Activated CD4-positive, alpha-beta T cell treated with anti-CD3 and anti-CD28 coated beads, Interleukin-2, amount 50 U/mL, for 24 hours (primary cell): ENCODE results near the gene SPTB.

Source experiments
- DNase-seq, 2 donors: peaks; one replicate each; pipeline ENCODE4 v3.0.0-alpha.2; 2020; ENCODE audit warnings: low read depth in 1 of 2, low spot score in 1 of 2

The SPTB gene

DNA sequence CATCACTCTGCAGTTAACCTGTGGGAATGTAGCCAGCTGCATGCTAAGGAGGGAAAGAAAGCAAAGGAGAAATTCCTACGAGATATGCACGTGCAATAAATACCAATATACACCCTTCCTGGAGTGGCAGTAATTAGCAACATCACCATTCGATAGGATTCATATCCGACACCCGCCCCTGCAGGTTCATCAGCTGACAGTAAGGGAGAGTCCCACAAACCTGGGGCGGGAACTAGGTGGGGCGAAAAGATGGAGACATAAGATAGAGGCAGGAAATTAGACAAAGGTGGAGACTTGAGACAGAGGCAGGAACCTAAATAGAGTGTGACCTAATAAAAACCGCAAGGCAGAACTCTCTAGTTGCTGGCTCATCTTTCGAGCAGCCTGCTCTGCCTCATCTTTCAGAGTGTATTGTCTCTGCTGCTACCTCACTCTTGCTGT lies 123.9 kb downstream of the SPTB start:
- peak; percentile 25 to 26 for DNase-seq

DNA sequence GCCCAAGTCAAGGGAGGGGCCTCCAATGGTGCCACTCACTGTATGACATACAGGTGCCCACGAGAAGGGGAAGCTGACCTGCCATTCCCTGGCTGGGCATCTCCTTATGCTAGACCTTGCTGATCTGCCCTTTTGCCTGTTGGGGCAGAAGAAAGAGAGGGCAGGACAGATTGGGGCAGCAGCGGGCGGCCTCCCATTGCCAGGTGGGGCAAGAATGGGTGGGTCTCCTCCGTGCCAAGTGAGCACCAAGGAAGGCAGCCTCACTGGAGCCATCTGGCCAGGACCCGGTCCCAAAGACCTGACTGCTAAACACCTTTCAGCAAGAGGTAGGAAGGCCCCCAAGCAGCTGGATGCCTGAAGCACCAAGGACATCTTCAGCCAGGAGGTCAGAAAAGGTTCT lies 125.0 kb downstream of the SPTB start:
- no peak for DNase-seq

DNA sequence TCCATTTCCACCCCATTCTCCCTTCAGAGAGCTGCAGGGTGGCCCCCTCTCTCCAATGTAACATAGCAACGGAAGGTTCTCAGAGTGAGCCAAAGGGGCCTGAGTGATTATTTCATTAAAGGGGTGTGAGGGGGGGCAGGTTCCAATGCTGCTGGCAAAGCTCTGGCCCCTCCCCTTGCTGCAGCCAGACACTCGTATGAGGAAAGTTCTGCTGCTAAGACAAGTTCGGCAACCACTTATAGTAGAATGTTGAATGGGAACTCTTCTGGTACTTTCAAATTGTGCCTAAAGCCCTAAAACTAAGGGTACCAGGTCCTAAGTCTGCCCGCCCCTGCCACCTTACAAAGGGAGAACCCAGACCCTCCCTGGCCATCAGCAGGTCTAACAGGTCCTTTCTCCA lies 125.7 kb downstream of the SPTB start:
- DNase-seq = no peak

DNA sequence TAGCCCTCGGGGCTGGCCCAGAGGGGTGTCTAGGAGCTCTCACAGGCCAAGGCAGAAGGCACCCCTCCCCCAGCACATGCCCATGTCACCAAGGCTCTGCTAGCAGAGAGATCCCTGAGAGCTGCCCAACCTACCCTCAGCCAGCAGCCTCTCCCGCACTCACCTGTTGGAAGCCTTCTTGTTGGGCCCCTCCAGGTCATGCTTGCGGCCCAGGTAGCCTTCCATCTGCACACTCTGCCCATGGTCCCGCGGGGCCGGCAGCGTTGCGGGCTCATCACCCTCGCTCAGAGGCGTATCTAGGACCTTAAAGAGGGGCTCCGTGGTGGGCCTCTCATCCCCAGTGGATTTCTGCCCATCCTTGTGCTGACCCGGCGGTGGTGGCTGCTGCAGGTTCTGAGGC lies 126.3 kb downstream of the SPTB start:
- no peak for DNase-seq

DNA sequence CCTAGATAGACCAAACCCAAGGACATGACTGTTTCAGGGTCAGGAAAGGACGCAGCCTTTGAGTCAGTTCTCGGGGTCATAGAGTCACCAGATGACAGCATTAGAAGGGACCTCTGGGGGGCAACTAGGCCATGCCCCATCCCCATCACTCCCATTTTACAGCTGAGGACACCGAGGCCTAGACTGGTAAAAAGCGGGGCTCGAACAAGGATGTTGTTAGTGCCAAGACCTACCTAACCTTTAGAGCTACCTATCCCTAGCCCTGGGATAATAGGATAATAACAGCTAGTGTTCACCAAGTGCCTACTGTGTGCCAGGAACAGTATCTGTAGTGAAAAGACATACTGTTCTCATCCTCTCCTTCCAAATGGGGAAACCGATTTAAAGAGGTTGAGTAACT lies 126.8 kb downstream of the SPTB start:
- no peak for DNase-seq

DNA sequence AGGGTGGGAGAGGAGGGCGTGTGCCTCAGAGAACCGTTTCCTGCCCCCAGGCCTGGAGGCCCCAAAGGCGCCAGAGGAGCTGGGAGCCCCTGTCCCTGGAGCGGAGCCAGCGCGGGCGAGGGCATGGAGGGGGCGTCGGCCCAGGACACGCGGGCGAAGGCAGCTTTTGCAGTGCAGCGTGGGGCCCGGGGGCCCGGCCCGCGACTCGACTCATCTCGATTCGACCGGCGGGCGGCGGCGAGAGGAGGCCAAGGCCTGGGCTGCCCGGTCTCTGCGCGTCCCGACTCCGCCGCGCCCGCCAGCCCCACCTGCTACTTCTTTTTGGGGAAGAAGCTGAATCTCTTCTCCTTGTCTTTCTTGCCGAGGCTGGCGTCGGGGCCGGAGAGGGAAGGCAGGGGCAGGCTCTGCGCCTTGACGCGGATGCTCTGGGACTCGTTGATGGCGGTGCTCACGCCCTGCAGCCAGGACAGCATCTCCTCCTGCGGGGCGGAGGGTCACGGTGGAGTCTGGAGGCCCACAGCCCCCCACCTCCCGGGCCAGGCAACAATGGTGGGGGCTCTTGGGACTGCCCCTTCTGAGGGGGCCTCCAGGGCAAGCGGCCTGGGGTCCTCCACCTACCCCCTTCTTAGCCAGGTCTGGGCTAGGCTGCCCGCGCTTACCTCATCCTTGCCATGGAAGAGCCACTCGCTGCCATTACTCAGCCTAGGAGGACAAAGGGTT lies 130.6 kb downstream of the SPTB start:
- no peak for DNase-seq

DNA sequence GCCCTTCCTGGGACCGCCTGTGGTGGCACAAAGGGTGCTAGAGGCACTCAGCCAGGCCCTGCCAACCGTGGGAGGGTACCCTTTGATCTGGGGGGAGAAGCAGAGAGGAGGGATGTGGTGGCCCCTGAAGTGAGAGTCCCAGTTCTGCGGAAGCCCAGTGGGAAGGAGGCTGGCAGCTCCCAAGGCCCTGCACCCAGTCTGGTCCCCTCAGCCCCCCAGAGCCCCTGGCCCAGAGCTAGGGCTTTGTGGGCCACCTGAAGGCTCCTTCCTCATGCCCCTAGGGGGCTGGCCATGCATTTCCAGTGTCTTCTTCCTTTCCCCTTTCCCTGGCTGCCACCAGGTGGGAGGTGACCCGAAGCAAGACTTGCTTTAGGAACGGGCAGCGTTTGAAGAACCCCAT lies 131.2 kb downstream of the SPTB start:
- DNase-seq = no peak

DNA sequence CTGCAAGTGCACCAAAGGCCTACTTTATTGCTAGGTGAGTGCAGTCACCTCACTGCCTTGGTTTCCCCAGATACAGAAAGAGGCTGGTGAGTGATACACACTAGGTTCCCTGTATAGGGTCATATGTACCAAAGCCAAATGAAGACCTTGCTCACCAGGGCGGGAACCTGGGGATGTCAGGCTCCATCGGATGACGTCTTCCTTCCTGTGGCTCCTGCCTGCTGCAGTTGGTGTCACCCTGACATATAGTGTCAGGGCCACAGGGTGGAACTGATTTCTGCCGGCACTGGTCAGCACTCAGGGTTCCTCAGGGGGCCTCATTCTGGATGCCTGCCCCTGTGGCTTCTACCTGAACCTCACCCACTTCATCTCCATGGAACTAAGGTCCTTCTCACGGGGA lies 132.4 kb downstream of the SPTB start:
- no peak for DNase-seq

DNA sequence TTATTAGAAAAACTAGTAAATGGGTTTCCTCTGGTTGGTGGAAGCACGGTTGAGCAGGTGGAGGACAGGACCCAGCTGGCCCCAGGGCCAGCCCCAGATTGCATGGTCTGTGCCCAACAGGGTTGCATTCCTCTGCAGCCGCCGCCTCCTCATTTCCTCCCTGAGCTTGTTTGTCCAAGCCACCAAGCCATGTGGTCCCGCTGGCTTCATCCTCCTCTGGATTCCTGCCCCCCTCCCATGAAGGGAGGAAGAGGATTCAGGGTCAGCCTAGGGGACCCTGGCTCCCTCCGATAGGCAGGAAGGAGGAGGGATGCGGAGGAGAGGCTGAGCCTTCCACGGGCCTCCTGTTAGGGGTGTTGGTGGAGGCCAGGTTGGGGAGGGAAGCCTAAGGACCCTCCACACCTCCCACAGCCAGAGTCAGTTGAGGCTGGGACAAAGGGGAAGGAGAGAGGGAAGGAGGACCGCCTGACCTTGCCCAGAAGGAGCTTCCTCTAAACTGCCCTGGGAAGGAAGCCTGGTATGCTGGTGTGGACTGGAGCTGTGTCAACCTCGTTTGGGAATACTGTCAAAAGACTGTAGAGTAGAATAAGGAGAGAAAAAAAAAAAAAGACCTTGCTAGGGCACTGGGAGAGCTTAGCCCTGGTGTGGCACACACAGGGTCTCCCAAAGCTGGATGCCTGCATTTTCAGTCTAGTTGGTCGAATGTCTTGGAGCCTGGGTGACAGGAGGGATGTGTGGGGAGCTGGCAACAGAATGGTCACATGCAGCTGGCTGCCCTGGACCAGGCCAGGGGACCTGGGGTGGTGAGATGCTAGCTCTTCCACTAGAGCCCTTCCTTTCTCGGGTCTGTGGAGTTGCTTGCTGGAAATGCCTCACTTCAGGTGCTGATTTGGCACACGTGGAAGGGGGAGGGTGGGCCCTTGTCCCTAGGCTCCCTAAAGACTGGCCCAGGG lies 133.1 kb downstream of the SPTB start:
- DNase-seq = no peak

DNA sequence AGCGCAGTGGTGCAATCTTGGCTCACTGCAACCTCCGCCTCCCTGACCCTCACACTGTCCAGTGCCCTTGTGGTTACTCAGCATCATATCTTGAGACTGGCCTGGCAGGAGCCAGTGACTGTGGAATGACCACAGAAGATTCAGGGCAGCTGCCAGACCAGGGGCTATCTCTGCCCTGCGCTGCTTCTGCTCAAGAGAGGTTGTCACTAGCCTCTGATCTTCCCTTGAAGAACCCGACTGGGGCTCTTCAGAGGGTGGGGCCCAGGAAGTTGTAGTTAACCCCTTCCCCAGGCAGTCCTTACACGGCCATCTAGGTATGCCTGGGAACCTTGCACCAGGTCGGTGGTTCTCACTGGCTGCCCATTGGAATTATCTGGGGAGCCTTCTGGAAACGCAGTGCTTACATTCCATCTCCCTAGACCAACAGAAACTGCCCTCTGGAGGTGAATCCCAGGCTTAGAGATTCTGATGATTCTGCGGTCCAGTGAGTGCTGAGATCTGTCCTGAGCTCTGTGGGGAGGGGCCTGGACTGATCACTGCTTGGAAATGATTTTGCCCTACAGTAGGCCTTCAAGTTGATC lies 134.1 kb downstream of the SPTB start:
- no peak for DNase-seq

DNA sequence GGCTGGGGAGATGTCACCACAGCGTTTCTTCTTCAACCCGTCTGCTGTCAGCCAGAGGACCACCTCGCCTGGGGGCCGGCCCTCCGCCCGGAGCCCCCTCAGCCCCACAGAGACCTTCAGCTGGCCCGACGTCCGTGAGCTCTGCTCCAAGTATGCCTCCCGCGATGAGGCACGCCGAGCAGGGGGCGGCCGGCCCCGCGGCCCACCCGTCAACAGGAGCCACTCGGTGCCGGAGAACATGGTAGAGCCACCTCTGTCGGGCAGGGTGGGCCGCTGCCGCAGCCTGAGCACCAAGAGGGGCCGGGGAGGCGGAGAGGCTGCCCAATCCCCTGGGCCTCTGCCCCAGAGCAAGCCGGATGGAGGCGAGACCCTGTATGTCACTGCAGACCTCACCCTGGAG lies 136.6 kb downstream of the SPTB start:
- DNase-seq = no peak

DNA sequence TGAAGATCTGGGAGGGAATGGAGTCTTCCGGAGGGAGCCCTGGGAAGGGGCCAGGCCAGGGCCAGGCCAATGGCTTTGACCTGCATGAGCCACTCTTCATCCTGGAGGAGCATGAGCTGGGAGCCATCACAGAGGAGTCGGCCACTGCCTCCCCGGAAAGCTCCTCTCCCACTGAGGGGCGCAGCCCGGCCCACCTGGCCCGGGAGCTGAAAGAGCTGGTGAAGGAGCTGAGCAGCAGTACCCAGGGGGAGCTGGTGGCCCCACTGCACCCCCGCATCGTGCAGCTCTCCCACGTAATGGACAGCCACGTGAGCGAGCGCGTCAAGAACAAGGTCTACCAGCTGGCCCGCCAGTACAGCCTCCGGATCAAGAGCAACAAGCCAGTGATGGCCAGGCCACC lies 137.7 kb downstream of the SPTB start:
- DNase-seq = no peak

DNA sequence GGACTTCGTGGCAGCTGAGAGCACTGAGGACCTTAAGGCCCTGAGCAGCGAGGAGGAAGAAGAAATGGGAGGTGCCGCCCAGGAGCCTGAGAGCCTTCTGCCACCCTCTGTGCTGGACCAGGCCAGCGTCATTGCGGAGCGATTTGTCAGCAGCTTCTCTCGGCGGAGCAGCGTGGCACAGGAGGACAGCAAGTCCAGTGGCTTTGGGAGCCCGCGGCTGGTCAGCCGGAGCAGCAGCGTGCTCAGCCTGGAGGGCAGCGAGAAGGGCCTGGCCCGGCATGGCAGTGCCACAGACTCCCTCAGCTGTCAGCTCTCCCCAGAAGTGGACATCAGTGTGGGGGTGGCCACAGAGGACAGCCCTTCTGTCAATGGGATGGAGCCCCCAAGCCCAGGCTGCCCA lies 138.5 kb downstream of the SPTB start:
- DNase-seq = no peak

DNA sequence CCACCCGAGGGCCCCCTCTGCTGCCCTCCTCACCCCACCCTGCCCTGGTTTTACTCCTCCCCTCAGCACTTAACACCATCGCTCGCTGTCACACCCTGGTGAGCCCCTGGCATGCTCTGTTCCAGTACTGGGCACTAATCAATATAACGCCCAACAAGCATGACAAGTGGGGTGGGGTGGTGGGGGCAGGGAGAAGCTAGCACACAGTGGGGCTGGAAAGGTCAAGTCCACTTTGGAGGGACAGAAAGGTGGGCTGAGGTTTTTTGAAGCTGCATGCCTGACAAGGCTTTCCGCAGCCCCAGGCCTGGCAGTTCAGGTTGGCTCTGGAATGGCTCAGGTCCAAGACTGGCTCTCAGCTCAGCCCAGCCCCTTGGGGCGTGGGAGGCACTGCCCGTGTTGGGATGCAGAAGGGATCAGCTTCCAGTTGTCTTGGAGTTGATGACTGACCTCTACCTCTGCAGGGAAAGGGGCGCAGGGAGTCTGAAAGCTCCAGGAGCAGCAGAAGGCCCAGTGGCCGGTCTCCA lies 141.4 kb downstream of the SPTB start:
- no peak for DNase-seq

DNA sequence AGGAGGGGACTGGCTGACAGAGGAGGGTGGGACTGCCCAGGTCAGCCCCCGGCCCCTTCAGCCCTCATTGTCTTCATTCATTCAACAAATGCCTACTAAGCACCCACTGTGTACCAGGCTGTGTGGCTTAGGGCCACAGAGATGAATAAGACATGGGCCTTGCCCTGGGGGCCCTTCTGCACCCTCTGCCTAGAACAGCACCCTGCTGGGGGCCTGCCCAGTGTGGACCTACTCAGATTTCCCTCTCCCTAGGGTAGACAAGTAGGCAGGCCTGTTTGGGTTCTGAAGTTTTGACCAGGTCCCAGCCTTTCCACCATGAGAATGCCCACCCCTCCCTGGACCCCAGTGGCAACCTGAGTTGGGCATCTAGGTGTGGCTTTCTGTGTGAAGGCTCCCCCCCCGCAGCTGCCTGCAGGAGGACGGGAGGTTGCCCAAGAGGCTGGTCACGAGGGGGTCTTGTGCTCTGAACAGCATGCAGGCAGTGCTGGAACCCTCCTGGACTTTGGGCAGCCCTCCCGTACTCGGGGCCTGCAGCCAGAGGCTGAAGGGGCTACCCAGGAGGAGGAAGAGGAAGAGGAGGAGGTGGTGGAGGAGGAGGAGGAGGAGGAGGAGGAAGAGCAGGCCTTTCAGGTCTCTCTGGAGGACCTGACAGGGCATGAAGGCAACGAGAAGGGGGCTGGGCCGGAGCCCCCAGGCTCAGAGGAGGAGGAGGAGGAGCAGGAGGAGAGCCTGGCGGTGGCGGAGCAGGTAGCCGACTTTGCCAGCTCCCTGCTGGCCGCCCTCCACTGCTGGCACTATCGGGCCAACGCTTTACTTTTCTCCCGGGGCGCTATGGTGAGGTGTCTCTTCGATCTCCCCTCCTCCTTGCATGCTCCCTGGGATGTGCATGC lies 142.1 kb downstream of the SPTB start:
- no peak for DNase-seq

DNA sequence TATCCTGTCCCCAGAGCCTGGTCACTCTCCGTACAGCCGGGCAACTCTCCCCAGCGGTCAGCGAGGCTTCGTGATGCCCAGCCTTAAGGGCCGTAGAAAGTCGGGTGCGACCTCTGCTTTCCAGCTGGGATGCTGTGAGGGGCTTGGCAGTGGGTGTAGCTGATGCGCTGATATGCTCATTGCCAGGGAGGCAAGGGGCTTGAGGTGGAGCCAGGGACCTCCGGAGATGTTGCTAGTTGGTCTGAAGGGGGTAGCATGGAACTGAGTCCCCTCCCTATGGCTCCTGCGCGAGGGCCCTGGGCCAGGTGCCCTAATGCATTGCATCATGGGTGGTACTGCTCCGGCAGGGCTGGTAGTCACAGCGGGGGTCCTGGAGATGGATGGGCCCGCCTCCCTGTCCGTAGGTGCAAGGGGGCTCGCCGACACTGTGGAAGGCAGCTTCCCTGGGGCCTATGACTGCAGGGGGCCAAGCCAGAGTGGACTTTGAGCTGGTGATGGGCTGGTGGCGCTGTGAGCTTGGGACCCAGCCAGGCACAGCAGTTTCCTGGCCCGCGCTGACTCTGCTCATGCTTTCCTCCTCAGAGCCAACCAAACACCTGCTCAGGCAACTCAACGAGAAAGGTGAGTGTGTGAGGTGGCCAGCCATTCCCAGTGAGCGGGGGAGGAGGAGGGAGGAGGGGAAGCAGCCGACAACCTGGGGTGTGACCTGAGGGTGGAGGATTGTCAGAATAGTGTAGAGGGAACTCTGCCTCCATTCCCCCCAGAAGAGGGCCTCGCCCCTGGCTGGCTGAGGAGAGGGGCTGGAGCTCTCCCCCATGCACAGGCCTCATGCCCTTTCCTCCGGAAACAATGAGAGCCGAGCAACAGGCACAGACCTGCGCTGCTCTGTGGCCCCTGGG lies 143.2 kb downstream of the SPTB start:
- no peak for DNase-seq

DNA sequence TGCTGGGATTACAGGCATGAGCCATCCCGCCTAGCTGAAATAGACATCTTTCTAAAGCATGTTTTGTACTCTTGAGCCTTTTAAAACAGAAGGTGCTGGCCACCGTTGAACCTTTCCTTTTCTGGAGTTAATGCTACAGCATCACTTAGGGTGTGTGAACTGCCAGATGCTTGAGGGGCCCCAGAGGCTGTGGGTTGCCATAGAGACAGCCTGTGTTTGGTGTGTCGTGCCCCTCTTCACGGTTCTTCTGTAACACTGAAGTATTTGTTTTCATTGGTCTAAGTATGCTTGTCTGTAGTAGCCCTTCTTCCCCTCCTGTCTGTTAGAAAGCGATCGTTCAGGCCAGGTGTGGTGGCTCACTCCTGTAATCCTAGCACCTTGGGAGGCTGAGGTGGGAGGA lies 144.7 kb downstream of the SPTB start:
- no peak for DNase-seq

DNA sequence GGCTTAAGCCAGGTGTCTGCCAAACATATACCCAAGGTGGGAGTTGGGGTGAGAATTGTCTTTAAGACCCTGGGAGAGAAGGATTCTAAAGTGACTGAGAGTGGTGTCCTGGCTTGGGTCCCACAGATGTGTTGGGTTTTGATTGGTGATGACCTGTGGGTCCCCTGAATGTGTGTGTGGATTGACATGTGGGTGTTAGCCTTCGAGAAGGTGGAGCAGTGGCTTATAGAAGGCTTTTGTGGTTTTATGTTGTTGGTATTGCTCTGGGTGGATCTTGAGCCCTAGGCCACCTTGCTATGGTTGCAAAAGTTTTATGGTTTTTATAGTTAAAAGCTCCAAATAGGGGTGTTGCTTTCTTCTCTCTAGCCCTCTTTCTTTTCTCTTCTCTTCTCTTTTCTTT lies 145.8 kb downstream of the SPTB start:
- no peak for DNase-seq

DNA sequence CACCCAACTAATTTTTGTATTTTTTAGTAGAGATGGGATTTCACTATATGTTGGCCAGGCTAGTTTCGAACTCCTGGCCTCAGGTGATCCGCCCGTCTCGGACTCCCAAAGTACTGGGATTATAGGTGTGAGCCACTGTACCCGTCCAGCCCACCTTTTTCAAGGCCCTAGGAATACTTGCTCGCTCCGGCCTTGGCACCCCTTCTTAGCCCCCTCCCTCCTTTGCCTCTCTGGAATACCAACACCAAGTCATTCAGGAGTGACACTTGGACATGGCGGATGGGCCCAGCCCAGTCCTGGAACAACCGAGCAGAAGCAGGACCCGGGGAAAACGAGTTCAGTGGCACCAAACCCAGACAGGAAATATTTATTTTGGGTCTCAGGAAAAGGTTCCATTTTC lies 146.4 kb downstream of the SPTB start:
- DNase-seq = no peak
